GM12878 (cell line): Measurements from ENCODE around the gene GRIK1. TPM values are rescaled to one million over a fixed set of nuclear protein-coding genes. Genes with fewer than 3 reads are reported as not detected.

ENCODE experiments used
- ATAC-seq: fragments of 200-7000 bp; cut with Tn5 transposase; 3 replicates; pipeline ENCODE4 v1.9.1; 2020; ENCODE audit warnings: mild to moderate bottlenecking, moderate library complexity
- BruUV-seq: library from RNA; stranded (reverse); fragments of 400-500 nt; replicated peaks from 2 replicates; lab custom pipeline; 2021; lab: Mats Ljungman, UMichigan
- CTCF ChIA-PET: fragments of 300-600 bp; sonication (Branson Sonifier 250); formaldehyde crosslinking; extraction: SDS; loops from one replicate; lab custom pipeline; 2021; ENCODE audit warnings: inconsistent platforms; lab: Yijun Ruan, JAX
- POLR2A ChIA-PET: fragments of 350-600 bp; formaldehyde crosslinking; extraction: SDS; loops from one replicate; lab custom pipeline; 2021; ENCODE audit warnings: inconsistent platforms; lab: Charles Lee
- RAD21 ChIA-PET: fragments of 300-600 bp; sonication (Branson Sonifier 250); formaldehyde crosslinking; loops from one replicate; lab custom pipeline; 2023; ENCODE audit warnings: antibody characterized with exemption; ENCODE audit not compliant: unreplicated experiment; lab: Charles Lee
- SMC1A ChIA-PET: fragments of 300-600 bp; sonication (Branson Sonifier 250); formaldehyde crosslinking; loops from one replicate; lab custom pipeline; 2023; ENCODE audit not compliant: unreplicated experiment, uncharacterized antibody; lab: Charles Lee
- DNase-seq: peaks from one replicate; pipeline ENCODE4 v3.0.0-alpha.2; 2011; ENCODE audit warnings: low read depth, low spot score
- FAIRE-seq: peaks from 3 replicates; lab custom pipeline; 2011; peaks lifted over from hg19 to GRCh38; lab: Jason Lieb, UNC
- H2AFZ ChIP-seq: 2 replicates; pipeline ENCODE4 v1.6.0; 2011; ENCODE audit warnings: low read depth, low read length, control low read depth; ENCODE audit not compliant: control insufficient read depth
- H3K27ac ChIP-seq: 2 replicates; pipeline ENCODE4 v1.5.1; 2011; ENCODE audit warnings: control low read depth; ENCODE audit not compliant: control insufficient read depth, insufficient read depth
- H3K27me3 ChIP-seq, 2 experiments: replicated peaks in 1 of 2; 2 replicates each; pipeline versions ENCODE4 v1.6.0 to v1.6.1; 2011; ENCODE audit warnings: low read length in 1 of 2; ENCODE audit not compliant: control insufficient read depth in 2 of 2, insufficient read depth in 2 of 2
- H3K36me3 ChIP-seq, 2 experiments: 2 replicates each; pipeline ENCODE4 v1.5.1; 2011; ENCODE audit warnings: low read length in 1 of 2; ENCODE audit not compliant: control insufficient read depth in 2 of 2, insufficient read depth in 2 of 2
- H3K4me1 ChIP-seq: 2 replicates; pipeline ENCODE4 v1.6.1; 2011; ENCODE audit warnings: mild to moderate bottlenecking, low read length, moderate library complexity, mixed read lengths; ENCODE audit not compliant: control insufficient read depth, insufficient read depth
- H3K4me2 ChIP-seq: 2 replicates; pipeline ENCODE4 v1.6.0; 2011; ENCODE audit warnings: control low read depth; ENCODE audit not compliant: control insufficient read depth, insufficient read depth
- H3K4me3 ChIP-seq: fragments of 200-600 bp; sonication (generic); 2 replicates; pipeline ENCODE4 v1.5.1; 2016
- H3K79me2 ChIP-seq: 2 replicates; pipeline ENCODE4 v1.6.0; 2011; ENCODE audit warnings: low read length; ENCODE audit not compliant: control insufficient read depth, insufficient read depth
- H3K9ac ChIP-seq: 2 replicates; pipeline ENCODE4 v1.8.0; 2011; ENCODE audit warnings: low read length, control low read depth, mixed read lengths; ENCODE audit not compliant: control insufficient read depth, insufficient read depth
- H3K9me3 ChIP-seq: replicated peaks from 3 replicates; pipeline ENCODE4 v1.5.1; 2011; ENCODE audit warnings: mild to moderate bottlenecking, low read length; ENCODE audit not compliant: control insufficient read depth, insufficient read depth
- H4K20me1 ChIP-seq: 2 replicates; pipeline ENCODE4 v1.6.0; 2011; ENCODE audit not compliant: control insufficient read depth, insufficient read depth
- ATF3 ChIP-seq: IDR thresholded peaks from 2 replicates; pipeline ENCODE4 v1.6.1; 2011; ENCODE audit warnings: low read depth, mild to moderate bottlenecking, low read length, moderate library complexity, borderline replicate concordance; ENCODE audit errors: extremely low read depth
- BHLHE40 ChIP-seq, 2 experiments: fragments of 450-650 bp in 1 of 2; IDR thresholded peaks; 2 replicates each; pipeline ENCODE4 v1.6.1; 2011 to 2017; ENCODE audit warnings: low read depth in 2 of 2, borderline replicate concordance in 1 of 2, improper control_type of control experiment in 1 of 2, low read length in 1 of 2, mild to moderate bottlenecking in 1 of 2
- EP300 ChIP-seq, 2 experiments: fragments of 150-350 bp in 1 of 2; IDR thresholded peaks; 2 replicates each; pipeline ENCODE4 v1.6.1; 2011 to 2012; ENCODE audit warnings: low read depth in 2 of 2, low read length in 2 of 2, borderline replicate concordance in 1 of 2, improper control_type of control experiment in 1 of 2, inconsistent platforms in 1 of 2; ENCODE audit not compliant: control insufficient read depth in 1 of 2
- ETV6 ChIP-seq, 2 experiments: fragments of 450-650 bp in 1 of 2; IDR thresholded peaks in 1 of 2; conservative IDR thresholded peaks in 1 of 2; 2 replicates each; pipeline ENCODE4 v1.6.1; 2014; ENCODE audit warnings: antibody characterized with exemption in 1 of 2, borderline replicate concordance in 1 of 2, low read depth in 1 of 2, mild to moderate bottlenecking in 1 of 2, moderate library complexity in 1 of 2
- HCFC1 ChIP-seq: fragments of 150-350 bp; IDR thresholded peaks from 2 replicates; pipeline ENCODE4 v1.6.1; 2014; ENCODE audit warnings: low read length
- MYB ChIP-seq: fragments of 150-350 bp; IDR thresholded peaks from 2 replicates; pipeline ENCODE4 v1.6.1; 2014; ENCODE audit warnings: mild to moderate bottlenecking, low read depth, low read length, borderline replicate concordance
- PAX5 ChIP-seq: IDR thresholded peaks from 2 replicates; pipeline ENCODE4 v1.6.1; 2011; ENCODE audit warnings: low read depth, low read length, borderline replicate concordance
- PML ChIP-seq: IDR thresholded peaks from 2 replicates; pipeline ENCODE4 v1.6.1; 2012; ENCODE audit warnings: low read length, inconsistent platforms
- POLR2AphosphoS5 ChIP-seq: IDR thresholded peaks from 2 replicates; pipeline ENCODE4 v1.6.1; 2011; ENCODE audit warnings: mild to moderate bottlenecking, low read length, inconsistent platforms
- RFX5 ChIP-seq: IDR thresholded peaks from 2 replicates; pipeline ENCODE4 v1.6.1; 2011; ENCODE audit warnings: low read depth, low read length, improper control_type of control experiment
- SPI1 ChIP-seq: IDR thresholded peaks from 2 replicates; pipeline ENCODE4 v1.6.1; 2011; ENCODE audit warnings: low read depth, mild to moderate bottlenecking, low read length, moderate library complexity, borderline replicate concordance; ENCODE audit not compliant: insufficient read depth
- SUPT20H ChIP-seq: IDR thresholded peaks from 2 replicates; pipeline ENCODE4 v1.6.1; 2011; ENCODE audit warnings: low read depth, mild to moderate bottlenecking, low read length, moderate library complexity, borderline replicate concordance; ENCODE audit not compliant: control insufficient read depth
- ZBED1 ChIP-seq: IDR thresholded peaks from 2 replicates; pipeline ENCODE4 v1.6.1; 2016; ENCODE audit warnings: borderline replicate concordance
- ZBTB40 ChIP-seq: fragments of 450-650 bp; IDR thresholded peaks from 2 replicates; pipeline ENCODE4 v1.6.1; 2016; ENCODE audit warnings: mild to moderate bottlenecking, moderate library complexity, borderline replicate concordance
- ZNF207 ChIP-seq: fragments of 450-650 bp; IDR thresholded peaks from 2 replicates; pipeline ENCODE4 v1.6.1; 2014; ENCODE audit warnings: antibody characterized with exemption, mild to moderate bottlenecking, borderline replicate concordance
- WGBS: methylation state at CpG from one replicate; pipeline ENCODE4 v1.1.6; 2016; ENCODE audit warnings: low lambda C conversion rate; ENCODE audit not compliant: insufficient replicate concordance, insufficient coverage; ENCODE audit errors: missing lambda C conversion rate; 5-methylcytosine and 5-hydroxymethylcytosine counted together
- in situ Hi-C: fragments of 300-500 bp; cut with MboI; formaldehyde crosslinking; loops from 9 replicates; pipeline ENCODE4 v1.14.3; 2018; ENCODE audit warnings: mixed read lengths
- intact Hi-C: fragments of 100-400 bp; cut with micrococcal nuclease; formaldehyde crosslinking; loops from one replicate; pipeline ENCODE4 v1.14.2; 2022; ENCODE audit not compliant: unreplicated experiment
- polyA plus RNA-seq, 11 experiments: library from polyadenylated mRNA; depleted of rRNA in 4 of 11; unstranded in 6 of 11; stranded (reverse) in 5 of 11; fragments of >200 nt; fragmentation: Nextera tagmentation in 4 of 11; fragmentation: Illumina TruSeq in 1 of 11; extraction: Ambion mirVana in 4 of 11; extraction: Trizol in 1 of 11; gene quantifications; 1 replicate in 1 of 11; 2 replicates in 10 of 11; pipeline versions ENCODE4 v1.2.1 to v1.2.3, GENCODE V29; 2011 to 2016; ENCODE audit warnings: inconsistent platforms in 2 of 11, missing spikeins in 2 of 11, low read depth in 1 of 11
- total RNA-seq, 4 experiments: library from RNA; depleted of rRNA in 3 of 4; stranded (reverse); fragments of >200 nt in 3 of 4; fragmentation: Illumina TruSeq in 1 of 4; extraction: Trizol in 1 of 4; gene quantifications; 2 replicates each; pipeline versions ENCODE4 v1.2.1 to v1.2.3, GENCODE V29; 2013 to 2021
- TF ChIP-seq, protein P1 (sequence below): fragments of 450-650 bp; IDR thresholded peaks from 2 replicates; pipeline ENCODE4 v1.6.1; 2018; ENCODE audit warnings: mild to moderate bottlenecking, low read depth, moderate library complexity; ENCODE audit not compliant: partially characterized antibody

GRIK1 gene
- total and polyA plus RNA-seq, 10 of the 15 experiments (the other 5 are each of a cell fraction or from before 2014, with no cell fraction given), result 0.05 to 0.13 (median 0.09) TPM; not detected in 7

DNA sequence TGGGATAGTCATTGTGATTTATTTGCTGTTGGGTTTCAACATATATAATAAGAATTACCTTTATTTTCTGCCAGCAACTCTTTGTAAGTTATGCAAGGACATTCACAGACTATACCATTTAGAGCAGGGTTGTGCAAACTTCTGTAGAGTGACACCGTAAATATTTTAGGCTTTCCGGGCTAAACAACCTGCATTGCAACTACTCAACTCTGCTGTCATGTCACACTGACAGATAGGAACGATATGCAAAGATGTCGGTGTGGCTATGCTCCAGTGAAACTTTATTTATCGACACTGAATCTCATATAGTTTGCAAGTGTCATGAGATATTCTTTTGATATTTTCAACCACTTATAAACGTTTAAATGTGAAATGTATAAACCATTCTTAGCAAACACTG lies 430.7 kb downstream of the GRIK1 start:
- RAD21 ChIA-PET, result no interaction called here
- H3K9ac ChIP-seq, result no peak overlapping the region
- no TSS peak for BruUV-seq
- in situ Hi-C loops (no loop called here), intact Hi-C loops (no loop called here)
- H3K79me2 ChIP-seq, result no peaks in the 10 kb centered on the region
- H3K4me3 ChIP-seq, result no peak overlapping the region
- DNase-seq (no peak), ATAC-seq (no peak), FAIRE-seq (no peak)
- no peaks in the 10 kb centered on the region for H4K20me1 ChIP-seq
- 94% methylated on average over 6 of the region's 6 CpGs for WGBS
- no peaks in the 10 kb centered on the region for H3K27me3 ChIP-seq
- CTCF ChIA-PET, result no interaction called here
- no peak overlapping the region for H2AFZ ChIP-seq
- no peaks in the 10 kb centered on the region for H3K4me1 ChIP-seq
- no peak overlapping the region for H3K4me2 ChIP-seq
- POLR2A ChIA-PET, result no interaction called here
- H3K27ac ChIP-seq, result no peak overlapping the region
- SMC1A ChIA-PET, result no interaction called here
- H3K9me3 ChIP-seq, result no peaks in the 10 kb centered on the region; the same call in 2 of the 3 replicates
- no peaks in the 10 kb centered on the region for H3K36me3 ChIP-seq
- TF ChIP-seq RFX5 (no peak), MYB (no peak), ETV6 (conservative IDR thresholded peaks at IDR 0.05 in 1 of 2, IDR thresholded peaks at IDR 0.05 in 1 of 2; ENCODE audit: borderline replicate concordance in 1 of 2, low read depth in 1 of 2) (no peak), SUPT20H (no peak), PAX5 (no peak), ATF3 (no peak), PML (no peak), POLR2AphosphoS5 (no peak), BHLHE40 (IDR thresholded peaks at IDR 0.05; ENCODE audit: borderline replicate concordance in 1 of 2, low read depth in 2 of 2, low read length in 1 of 2) (no peak), ZBED1 (no peak), EP300 (IDR thresholded peaks at IDR 0.05; ENCODE audit: borderline replicate concordance in 1 of 2, control insufficient read depth in 1 of 2, low read depth in 2 of 2, low read length in 2 of 2) (no peak), ZNF207 (no peak), SPI1 (no peak), HCFC1 (no peak), ZBTB40 (no peak)
- TF ChIP-seq, protein P1, sequence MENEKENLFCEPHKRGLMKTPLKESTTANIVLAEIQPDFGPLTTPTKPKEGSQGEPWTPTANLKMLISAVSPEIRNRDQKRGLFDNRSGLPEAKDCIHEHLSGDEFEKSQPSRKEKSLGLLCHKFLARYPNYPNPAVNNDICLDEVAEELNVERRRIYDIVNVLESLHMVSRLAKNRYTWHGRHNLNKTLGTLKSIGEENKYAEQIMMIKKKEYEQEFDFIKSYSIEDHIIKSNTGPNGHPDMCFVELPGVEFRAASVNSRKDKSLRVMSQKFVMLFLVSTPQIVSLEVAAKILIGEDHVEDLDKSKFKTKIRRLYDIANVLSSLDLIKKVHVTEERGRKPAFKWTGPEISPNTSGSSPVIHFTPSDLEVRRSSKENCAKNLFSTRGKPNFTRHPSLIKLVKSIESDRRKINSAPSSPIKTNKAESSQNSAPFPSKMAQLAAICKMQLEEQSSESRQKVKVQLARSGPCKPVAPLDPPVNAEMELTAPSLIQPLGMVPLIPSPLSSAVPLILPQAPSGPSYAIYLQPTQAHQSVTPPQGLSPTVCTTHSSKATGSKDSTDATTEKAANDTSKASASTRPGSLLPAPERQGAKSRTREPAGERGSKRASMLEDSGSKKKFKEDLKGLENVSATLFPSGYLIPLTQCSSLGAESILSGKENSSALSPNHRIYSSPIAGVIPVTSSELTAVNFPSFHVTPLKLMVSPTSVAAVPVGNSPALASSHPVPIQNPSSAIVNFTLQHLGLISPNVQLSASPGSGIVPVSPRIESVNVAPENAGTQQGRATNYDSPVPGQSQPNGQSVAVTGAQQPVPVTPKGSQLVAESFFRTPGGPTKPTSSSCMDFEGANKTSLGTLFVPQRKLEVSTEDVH, result no peak
